ENCODE results near the gene CACNA2D4.

The CACNA2D4 gene

DNA sequence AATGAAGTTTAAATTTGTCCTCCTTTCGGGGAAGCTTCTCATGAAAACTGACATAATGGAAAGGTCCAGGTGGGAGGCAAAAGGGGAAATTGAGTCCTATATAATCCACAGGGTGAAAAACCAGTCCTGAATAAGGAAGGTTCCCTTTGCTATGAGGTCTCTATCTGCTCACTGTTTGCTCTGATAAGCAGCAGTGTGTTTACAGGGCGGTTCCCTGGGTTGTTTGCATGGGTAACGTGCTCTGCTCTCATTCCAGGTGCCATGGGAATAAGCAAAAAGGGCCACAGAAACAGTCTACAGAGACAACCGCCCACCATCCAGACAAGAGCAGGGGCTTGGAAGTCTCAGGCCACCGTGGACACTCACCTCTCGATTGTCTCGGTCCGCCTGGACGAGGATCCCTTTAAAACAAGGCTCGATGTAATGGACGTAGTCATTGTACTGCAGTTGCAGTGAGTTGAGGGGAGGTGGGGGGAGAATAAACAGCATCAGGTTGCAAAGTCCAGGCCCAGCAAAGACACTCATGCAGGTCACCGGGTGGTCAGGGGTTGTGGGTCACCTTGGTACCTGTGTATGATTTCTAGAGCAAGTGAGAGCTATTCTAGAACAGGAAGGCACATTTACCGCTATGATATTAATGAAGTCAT lies 32.7 kb downstream of the CACNA2D4 start:
- DNase-seq (ENCODE audit: low spot score), result no peak

DNA sequence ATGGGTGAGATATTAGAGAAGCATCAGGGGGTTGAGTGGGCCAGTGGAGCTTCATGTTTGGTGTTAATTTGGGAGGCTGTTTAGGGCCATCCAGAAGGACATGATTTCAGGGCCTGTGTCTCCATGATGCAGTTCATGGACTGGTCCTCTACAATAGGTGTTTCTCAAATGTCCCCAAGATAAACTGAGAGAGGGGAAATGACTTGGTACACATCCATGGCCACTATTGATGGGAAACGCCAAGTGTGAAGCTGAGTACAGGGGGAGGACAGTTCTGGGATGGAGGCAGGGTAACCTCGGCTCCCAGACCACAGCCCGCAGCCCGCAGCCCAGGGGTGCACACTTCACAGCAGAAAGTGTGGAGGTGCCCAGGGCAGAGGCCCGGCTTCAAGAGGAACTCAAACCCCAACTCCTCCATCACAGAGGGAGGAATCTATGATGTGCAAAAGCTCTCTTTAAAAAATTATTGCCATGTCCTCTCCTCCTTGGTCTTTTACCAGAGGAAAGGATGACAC lies 33.3 kb downstream of the CACNA2D4 start:
- DNase-seq (ENCODE audit: low spot score), result no peak

DNA sequence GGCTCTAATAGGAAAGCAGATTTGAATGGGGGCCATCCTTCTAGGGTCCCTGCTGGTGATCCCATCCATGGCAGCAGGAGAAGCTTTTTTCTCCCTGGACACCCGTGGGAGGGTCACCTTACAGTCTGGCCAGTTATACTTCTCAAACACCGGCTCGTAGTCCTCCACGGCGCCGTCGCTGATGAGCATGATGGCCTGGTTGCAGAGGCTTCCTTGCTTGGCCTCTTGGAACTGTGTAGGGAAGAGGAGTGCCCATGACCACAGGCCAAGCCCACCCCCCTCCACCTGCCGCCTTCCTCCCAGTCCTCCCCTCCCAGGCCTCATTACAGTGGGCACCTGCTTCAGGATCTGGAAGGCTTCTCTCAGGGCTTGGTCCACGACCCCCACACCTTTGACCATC lies 33.8 kb downstream of the CACNA2D4 start:
- DNase-seq (ENCODE audit: low spot score), result no peak

DNA sequence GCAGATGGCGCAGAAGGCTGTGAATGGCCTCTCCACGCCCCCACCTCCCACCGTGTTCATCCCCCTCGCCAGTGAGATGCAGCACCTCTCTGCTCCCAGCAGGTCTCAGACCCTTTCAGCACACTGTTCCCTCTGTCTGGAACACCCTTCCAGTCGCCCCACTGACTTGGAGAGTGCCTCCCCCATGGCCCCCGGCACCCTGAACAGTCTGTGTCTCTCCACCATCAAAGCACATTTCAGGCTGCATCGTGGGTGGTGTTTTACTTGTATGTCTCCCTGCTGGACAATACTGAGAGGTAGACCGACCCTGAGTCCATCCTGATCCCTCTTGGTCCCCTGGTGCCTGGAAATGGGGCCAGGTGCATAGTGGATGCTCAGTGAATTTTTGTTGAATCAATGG lies 34.9 kb downstream of the CACNA2D4 start:
- DNase-seq (ENCODE audit: low spot score), result no peak

DNA sequence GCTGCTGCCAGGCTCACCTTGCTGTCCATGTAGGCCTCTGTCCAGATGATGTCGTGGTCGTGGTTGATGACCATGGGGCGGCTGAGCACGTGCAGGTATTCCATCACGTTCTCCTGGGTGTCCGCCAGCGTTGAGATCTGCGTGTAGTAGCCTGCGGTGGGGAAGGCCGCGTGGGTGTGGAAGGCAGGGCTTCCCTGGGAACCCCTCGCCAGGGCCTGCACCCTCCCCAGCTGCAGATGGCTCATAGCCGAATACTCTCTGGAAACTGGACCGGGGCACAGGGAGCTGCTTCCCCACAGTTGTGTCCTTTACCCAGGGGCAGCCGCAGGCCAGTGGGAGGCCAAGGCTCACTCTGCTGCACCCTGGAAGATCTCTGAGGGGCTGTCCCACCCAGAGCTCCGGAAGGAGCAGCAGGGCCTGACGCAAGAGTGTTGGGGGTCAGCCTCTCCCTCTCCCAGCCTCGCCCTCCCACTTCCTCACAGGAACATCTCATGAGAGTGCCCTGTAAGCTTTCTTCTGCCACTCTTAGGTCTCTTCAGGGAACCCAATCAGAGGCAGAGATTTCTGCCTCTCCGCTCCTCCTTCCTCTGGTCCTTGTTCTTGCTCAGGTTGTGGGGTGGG lies 35.5 kb downstream of the CACNA2D4 start:
- DNase-seq (ENCODE audit: low spot score), result no peak

DNA sequence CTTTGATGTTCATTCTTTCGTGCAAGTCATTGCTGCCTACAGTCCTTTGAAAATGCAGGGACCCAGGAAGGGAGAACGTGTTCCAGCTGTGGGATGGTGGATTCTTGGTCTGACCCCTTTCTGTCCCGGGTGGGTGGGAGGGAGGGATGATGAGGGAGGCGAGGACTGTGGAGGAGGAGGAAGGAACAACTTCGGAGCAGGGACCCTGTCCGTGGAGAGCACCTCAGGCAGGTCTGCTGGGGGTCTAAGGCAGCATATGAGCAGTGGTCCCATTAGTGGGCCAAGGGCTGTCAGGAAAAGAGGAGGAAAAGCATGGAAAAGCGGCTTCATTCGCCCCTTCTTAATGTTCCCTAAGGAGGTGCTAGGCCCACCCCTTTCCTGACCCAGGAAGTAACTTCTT lies 36.0 kb downstream of the CACNA2D4 start:
- DNase-seq (ENCODE audit: low spot score), result no peak

DNA sequence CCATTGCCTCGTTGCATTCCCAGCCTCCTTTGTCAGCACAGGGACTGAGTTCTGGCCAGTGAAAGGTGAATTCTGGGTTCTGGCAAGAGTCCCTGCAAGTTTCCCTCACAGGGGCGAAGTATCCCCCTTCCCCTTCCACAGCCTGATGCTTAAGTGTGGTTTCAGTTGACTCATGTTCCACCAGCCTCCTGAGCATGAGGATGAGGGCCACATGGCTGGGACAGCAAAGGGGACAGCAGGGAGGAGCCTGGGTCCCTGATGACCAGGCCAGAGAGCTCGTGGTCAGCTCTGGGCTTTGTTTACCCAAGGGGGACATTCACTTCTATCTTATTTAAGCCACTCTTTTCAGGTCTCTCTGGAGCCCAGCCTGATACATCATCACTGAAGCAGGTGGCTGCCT lies 36.5 kb downstream of the CACNA2D4 start:
- DNase-seq (ENCODE audit: low spot score), result no peak

DNA sequence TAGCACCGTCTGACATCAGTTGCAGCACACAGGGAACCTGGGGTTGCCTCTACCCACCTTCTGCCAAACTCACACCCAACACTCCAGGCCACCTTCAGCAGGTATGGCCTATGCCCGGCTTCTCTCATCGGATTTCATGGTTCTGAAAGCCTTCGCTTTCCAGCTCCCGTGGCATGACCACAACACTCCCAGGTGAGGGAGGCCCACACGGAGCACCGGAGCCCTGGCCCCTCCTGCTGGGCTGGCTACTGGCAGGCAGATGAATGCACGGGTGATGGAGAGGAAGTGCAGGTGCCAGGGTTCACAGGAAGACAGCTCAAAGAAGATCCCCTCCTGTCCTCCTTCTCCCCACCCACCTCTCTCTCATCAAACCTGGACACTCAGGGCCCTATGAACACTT lies 37.2 kb downstream of the CACNA2D4 start:
- no peak for DNase-seq (ENCODE audit: low spot score)

DNA sequence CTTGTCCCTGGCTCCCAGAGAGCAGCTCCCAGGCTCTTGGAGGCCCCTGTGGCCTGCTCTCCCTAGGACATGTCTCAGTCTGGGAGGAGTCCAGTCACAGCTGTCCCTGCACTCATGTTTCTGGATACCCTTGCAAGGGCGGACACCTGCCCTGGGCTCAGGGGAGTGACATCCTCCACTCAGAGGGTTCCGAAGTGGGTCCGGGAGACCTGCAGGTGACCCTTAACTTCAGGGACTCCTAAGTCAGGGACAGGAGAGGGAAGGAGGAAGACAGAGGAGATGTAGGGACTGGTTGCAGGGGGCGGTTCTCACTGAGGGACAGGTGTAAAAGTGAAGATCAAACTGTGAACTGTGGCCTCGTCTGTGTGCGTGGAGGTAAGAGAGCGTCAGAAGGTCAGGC lies 37.6 kb downstream of the CACNA2D4 start:
- DNase-seq (ENCODE audit: low spot score), result no peak

DNA sequence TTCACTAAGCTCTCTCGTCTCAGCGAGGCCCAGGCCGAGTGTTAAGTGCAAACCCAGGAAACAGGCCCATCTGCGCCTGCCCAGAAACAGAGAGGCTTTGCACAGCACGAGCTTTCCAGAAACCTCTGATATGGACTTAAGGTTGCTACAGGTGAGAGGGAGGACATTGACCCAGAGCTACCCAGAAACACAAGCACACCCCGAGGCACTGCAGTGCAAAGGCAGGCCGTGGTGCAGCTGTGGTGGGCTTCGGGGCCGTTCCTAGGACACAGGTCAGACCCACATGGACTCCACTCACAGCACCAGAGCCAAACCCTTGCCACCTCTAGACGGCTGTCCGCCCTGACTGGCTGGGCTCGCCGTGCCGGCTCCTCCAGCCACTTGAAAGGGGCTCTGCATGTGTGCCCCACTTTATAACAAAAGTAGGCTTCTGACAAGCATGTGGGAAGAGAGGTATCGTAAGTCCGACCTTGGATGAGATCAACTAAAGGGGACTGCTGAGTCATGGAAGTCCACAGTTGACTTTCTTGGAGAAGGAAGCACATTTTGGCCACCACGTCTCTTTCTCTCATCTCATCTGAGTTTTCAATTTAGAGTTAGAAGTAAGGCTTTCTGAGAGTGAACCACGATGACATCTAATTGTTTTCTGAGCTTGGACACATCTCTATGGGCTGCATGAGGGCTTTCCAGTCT lies 38.2 kb downstream of the CACNA2D4 start:
- DNase-seq (ENCODE audit: low spot score), result no peak

DNA sequence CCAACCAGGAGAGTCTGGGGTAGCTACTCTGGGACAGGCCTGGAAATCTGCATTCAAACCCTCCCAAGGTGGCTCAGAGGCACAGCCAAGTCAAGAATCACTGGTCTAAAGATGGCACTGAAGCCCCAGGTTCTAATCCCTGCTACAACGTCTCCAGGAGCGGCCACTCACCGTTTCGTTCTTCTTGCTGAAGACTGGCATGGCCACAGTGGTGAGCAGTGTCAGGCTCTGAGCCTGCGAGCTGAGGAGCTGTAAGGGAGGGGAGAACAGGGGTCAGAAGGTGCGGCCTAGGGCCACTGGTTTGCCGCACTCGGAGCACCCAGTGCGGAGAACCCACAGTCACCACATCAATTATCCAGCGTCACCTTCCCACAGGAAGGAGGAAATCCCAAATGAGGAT lies 38.8 kb downstream of the CACNA2D4 start:
- DNase-seq (ENCODE audit: low spot score), result no peak

DNA sequence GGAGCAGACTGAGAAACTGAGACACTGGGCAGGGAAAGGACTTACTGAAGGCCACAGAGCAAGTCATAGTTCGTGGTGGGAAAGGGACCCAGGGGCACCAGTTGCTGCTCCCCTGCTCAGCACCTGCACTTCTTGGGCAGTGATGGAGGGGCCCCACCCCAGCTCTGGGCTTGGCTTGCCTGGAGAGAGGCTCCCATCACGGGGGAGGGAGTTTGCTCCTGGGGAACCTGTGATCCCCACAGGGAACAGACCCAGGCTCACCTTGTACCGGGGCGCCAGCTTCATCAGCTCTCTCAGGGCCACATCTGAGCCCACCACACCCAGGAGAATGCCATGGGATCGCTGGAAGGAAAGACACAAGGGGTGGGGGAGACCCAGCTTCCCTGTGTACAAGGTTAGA lies 39.8 kb downstream of the CACNA2D4 start:
- no peak for DNase-seq (ENCODE audit: low spot score)

DNA sequence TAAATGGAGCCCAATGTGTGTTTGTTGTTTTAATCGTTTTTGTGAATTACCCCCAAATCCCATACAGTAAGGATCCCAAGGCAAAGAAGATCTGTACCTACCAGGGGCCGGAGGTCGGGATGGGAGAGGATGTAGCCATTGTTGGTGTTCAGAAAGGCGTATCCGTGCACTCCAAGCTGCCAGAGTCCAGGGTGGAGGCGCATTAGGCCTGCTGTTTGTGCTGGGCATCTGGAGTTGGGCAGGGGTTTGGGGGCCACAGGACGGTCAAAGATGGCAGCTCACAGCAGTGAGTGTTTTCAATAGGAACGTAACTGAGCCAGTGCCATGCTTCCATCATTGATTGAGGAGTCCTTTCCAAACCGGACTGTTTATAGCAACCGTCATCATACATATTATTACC lies 40.2 kb downstream of the CACNA2D4 start:
- no peak for DNase-seq (ENCODE audit: low spot score)

DNA sequence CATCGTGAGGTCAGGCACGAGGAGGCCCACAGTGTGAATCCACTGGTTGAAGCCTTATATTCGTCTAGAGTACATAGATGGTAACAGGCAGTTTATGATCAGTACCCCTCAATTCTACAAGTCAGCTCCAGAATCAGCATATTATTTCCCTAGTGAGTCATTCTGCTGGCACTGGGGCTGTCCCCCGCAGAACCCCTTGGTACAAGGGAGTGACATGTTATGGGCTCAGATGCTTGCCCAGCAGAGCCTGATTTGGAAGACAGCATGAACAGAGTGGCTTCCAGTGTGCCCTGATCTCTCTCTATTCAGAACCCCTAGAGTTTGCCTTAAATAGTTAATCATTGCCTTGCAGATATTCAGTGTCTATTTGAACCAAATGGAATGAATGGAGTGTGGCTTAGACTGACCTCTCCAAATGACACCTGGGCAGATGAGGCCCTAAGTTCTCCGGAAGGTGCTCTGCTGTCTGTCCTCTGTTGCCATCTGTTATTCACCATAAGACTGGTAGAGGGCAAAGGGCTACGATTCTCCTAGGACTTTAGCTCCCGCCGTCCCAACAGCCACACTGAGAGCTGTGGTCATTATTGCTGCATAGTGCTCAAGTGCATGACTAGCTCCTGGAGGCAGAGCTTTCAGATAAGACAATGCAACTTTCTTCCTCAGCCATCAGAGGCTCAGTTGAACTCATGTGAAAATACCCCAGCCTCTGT lies 41.1 kb downstream of the CACNA2D4 start:
- no peak for DNase-seq (ENCODE audit: low spot score)

DNA sequence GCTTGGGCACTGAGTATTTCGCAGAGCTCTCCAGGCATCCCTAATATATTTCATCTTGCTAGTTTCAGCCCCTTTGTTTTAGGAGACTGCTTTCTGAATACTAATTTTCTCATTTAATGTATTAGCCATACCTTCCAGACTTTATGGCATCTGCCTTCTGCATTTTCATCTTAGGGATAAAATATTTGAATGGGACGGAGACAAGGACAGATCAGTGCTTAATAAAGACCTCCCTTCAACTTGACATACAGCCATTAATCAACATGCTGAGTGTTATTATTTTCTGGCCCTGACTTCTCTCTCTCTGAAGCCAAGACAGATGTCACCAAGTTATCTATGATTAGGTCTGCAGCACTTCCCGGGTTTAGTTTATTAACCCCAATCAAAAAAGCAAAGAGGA lies 42.4 kb downstream of the CACNA2D4 start:
- no peak for DNase-seq (ENCODE audit: low spot score)

DNA sequence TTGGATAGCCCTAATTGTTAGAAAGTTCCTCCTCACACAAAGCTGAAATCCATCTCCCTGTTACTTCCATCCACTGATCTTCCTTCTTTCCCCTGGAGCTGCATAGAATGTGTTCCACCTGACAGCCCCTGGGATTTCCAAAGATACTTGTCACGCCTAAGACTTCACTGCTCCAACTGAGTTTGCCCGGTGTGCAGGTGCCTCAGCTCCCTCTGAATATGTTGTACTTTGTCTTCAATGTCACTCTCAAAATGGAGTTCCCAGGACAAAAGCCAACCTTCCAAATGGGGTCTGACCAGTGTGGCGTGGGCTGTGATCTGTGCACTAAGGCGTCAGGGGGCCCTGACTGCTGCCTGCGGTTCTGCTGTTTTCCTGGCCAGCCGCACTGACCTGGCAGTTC lies 42.8 kb downstream of the CACNA2D4 start:
- DNase-seq (ENCODE audit: low spot score), result no peak

DNA sequence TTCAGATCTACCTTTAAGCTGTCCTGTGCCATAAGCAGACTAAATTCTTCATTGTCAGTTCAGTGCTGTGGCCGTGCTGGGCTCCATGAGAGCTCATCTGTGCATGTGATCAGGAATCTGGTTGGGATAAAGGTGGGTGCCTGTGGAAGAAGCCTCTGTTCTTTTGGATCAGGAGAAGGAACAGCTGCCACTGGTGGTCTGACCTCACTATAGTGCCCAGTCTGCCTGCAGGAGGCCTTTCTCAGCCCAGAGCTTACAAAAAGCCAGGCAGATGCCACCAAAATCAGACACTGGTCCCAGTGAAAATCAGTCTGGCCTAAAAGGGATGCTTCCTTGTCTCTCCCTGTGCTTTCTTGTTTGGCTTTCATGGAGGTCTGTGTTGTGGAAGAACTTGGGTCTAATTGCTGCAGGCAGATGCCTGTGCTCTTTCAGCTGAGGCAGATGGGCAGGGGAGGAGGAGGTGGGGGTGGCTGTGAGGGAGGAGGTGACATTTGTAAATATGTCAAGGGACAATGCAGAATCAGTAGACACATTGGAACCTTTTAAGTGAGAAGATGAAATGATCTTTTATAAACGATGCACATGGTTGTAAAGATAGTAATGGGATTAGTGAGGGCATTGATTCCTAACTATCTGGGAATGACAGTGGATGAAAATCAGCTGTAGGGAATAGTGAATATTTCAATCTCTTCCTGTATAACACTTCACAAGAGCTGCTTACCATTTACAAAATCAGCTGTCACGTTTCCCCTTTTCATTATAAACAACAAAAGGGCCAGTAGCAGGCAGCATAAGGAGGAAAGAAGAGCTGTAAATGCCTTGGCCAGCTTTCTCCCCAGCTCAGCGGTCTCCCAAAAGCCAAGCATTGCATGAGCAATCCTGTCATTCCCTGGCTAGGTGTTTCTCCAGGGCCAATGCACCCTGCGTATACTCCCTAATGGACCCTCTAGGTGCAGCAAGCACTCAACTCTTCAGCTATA lies 44.6 kb downstream of the CACNA2D4 start:
- DNase-seq (ENCODE audit: low spot score), result no peak

DNA sequence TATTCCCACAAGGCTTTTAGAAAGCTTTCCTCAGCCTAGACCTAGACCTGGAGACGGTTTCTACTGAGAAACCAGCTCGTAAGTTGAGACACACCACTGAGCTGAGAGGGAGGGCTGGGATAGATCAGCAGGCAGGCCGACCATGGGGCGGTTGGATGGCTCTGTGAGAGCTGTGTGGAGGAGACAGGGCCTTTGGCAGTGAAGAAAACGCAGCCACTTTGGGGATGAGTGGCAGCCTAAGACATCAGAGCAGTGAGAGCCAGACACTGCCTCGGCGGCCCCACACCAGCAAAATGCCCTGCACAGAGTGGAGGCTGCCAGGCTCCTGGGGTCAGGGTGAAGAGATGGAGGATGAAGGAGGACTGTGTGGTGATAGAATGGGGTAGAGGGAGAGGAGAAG lies 46.0 kb downstream of the CACNA2D4 start:
- DNase-seq (ENCODE audit: low spot score), result no peak

DNA sequence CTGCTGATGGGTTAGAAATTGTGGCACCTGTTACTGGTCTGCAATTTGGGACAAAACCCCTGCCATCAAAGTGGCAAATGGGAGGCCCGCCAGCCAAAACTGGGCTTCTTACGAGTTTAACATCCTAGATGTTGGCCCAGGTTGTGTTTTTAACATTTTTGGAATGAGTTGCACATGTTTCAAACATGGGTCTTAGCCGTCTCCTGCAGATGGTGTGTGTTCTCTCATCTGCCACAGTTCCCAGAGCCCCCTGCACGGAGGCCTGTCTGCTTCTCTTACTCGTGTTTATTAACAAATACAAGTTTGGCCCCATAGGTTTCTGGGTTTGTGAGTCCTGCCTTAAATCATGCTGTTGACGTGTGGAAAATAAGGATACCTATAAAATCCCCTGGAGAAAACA lies 46.5 kb downstream of the CACNA2D4 start:
- no peak for DNase-seq (ENCODE audit: low spot score)

DNA sequence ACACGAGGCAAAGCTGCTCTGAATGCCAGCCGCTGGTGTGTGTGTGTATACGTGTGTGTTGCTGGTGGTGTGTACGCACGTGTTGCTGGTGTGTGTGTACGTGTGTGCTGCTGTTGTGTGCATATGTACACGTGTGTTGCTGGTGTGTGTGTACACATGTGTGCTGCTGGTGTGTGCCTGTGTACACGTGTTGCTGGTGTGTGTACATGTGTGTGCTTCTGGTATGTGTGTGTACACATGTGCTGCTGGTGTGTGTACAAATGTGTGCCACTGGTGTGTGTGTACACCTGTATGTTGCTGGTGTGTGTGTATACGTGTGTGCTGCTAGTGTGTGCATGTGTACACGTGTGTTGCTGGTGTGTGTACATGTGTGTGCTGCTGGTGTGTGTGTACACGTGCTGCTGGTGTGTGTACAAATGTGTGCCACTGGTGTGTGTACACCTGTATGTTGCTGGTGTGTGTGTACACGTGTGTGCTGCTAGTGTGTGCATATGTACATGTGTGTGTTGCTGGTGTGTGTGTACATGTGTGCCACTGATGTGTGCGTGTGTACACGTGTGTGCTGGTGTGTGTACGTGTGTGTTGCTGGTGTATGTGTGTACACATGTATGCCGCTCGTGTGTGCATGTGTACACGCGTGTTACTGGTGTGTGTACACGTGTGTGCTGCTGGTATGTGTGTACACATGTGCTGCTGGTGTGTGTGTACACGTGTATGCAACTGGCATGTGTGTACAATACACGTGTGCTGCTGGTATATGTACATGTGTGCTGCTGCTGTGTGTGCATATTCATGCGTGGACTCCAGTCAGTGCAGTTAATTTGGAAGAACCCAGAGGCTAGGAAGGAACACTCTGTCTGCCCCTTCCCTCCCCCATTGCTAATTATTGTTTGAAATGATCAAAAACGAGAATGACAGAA lies 47.2 kb downstream of the CACNA2D4 start:
- no peak for DNase-seq (ENCODE audit: low spot score)

DNA sequence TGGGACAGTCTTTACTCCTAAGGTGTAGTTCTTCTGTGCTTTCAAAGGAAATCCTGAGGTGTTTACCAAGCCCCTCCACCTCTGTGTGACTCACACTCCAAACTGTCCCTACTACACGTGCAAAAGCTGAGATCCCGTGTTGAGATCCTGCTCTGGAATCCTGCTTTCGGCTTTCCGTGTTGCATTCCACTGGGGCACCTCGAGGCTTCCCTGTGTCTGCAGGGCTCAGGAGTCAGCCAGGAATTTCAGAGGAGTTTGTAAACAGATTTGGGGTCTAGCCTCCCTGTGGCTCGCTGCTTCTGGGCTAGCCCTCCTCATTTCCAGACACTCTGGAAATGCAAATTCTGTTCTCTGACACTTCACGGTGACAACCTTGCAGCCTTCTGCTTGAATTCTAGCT lies 48.4 kb downstream of the CACNA2D4 start:
- DNase-seq (ENCODE audit: low spot score), result no peak

Data from RKO (cell line).